ENCODE measurements around the gene STPG3. TPM values are rescaled to one million over a fixed set of nuclear protein-coding genes. Genes with fewer than 3 reads are reported as not detected.

Gene STPG3
- total and polyA plus RNA-seq, 9 of the 15 experiments (the other 6 are each of a cell fraction or from before 2014, with no cell fraction given): not detected

- TF ChIP-seq REST (IDR thresholded peaks at IDR 0.05; ENCODE audit: borderline replicate concordance) (peak; percentile 68; the same call in 1 of the 2 replicates), REST (CRISPR knock-in tag; IDR thresholded peaks at IDR 0.05; ENCODE audit: low read depth) (no peak), SP2 (IDR thresholded peaks at IDR 0.05; ENCODE audit: extremely low read depth, low read depth, low read length, poor library complexity, severe bottlenecking) (no peak), CREB3 (tag; conservative IDR thresholded peaks at IDR 0.05; ENCODE audit: low read depth) (no peak), SIX5 (IDR thresholded peaks at IDR 0.05; ENCODE audit: borderline replicate concordance in 1 of 2, insufficient read depth in 1 of 2, low read depth in 1 of 2, low read length in 2 of 2) (no peak), SIN3A (IDR thresholded peaks at IDR 0.05; ENCODE audit: borderline replicate concordance in 2 of 2, control insufficient read depth in 1 of 2, low read depth in 2 of 2, low read length in 2 of 2) (peak in 1 of 2 experiments; percentile 78; a peak in 1 of 4 replicates), ZFX (CRISPR knock-in tag; IDR thresholded peaks at IDR 0.05) (no peak), SRSF9 (IDR thresholded peaks at IDR 0.05; ENCODE audit: borderline replicate concordance, low read depth, low read length) (no peak), ZNF592 (IDR thresholded peaks at IDR 0.05) (peak; percentile 51; the same call in 1 of the 2 replicates), LEF1 (IDR thresholded peaks at IDR 0.05) (no peak), DPF2 (IDR thresholded peaks at IDR 0.05) (no peak), ERF (CRISPR knock-in tag; IDR thresholded peaks at IDR 0.05) (no peak), BRD4 (IDR thresholded peaks at IDR 0.05) (no peak), ZNF408 (CRISPR knock-in tag; IDR thresholded peaks at IDR 0.05; ENCODE audit: low read depth) (no peak), NCOA4 (IDR thresholded peaks at IDR 0.05; ENCODE audit: partially characterized antibody) (no peak), PHTF2 (CRISPR knock-in tag; IDR thresholded peaks at IDR 0.05) (no peak)
Observed at GRCh38 chr9:137286975-137287383, 35.9 kb downstream of the STPG3 start (continued).
